Measurements from ENCODE around the gene CRTC2. TPM values are rescaled to one million over a fixed set of nuclear protein-coding genes. Genes with fewer than 3 reads are reported as not detected.

The CRTC2 gene
- total and polyA plus RNA-seq, 9 of the 15 experiments (the other 6 are each of a cell fraction or from before 2014, with no cell fraction given), result 2.7 to 26.4 (median 10.2) TPM

DNA sequence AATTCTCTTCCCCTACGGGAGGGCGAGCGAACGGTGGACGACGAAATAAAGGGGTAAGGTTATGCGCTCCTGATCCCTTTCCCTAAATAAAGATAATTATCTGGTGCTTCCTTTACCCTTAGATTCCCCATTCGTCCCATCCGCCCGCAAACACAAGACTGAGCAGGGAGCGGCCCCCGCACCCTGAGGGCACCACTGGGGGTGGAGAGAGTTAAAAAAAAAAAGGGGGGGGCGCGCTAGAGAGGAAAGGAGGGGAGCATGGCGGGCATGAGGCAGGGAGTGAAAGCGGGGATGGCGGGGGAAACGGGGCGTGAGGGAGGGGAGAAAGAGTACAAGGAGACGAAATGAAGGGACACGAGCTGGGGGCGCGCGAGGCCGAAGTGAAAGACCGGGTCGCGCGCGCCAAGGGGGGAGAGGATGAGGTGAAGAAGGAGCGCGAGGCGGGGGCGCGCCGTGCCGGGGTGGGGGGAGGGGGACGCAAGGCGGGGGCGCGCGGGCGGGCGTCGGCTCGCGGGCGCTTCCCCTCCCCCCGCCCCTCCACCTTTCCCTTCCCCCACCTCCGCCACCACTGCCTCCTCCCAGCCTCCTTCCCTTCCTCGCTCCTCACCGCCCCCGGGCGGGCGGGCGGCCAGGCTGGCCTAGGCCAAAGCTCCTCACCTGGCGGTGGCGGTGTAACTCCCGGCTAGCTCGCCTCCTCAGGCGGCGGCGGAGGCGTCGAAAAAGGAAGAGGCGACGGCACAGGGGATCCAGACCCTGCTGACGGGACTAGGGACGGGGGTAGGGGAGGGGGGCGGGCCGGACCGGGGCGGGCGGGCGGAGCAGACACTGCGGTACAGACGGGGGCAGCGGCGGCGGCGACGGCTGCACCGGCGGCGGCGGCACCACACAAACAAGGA is 36.1 kb downstream of the CRTC2 start (continued):
- TF ChIP-seq TEAD4 (IDR thresholded peaks at IDR 0.05; ENCODE audit: low read length), result no peak
- TF ChIP-seq TEAD4 (CRISPR knock-in tag; IDR thresholded peaks at IDR 0.05; ENCODE audit: borderline replicate concordance), result peak; percentile 4; the same call in 1 of the 2 replicates
- TF ChIP-seq POLR2B (IDR thresholded peaks at IDR 0.05; ENCODE audit: low read depth, partially characterized antibody), result peak; percentile 58
- no peak for TF ChIP-seq CEBPG (CRISPR knock-in tag; IDR thresholded peaks at IDR 0.05)
- no peak for TF ChIP-seq CEBPG (tag; conservative IDR thresholded peaks at IDR 0.05 in 1 of 2, IDR thresholded peaks at IDR 0.05 in 1 of 2)
- TF ChIP-seq, protein P1, sequence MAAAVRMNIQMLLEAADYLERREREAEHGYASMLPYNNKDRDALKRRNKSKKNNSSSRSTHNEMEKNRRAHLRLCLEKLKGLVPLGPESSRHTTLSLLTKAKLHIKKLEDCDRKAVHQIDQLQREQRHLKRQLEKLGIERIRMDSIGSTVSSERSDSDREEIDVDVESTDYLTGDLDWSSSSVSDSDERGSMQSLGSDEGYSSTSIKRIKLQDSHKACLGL (CRISPR knock-in tag; IDR thresholded peaks at IDR 0.05; ENCODE audit: borderline replicate concordance, poor library complexity, severe bottlenecking), result no peak
- no peak for TF ChIP-seq ZNF445 (CRISPR knock-in tag; IDR thresholded peaks at IDR 0.05; ENCODE audit: low read depth)
- TF ChIP-seq KDM5B (IDR thresholded peaks at IDR 0.05; ENCODE audit: insufficient replicate concordance, low read depth, low read length), result peak; percentile 52
- no peak for TF ChIP-seq ZC3H8 (IDR thresholded peaks at IDR 0.05)
- TF ChIP-seq BDP1 (IDR thresholded peaks at IDR 0.05; ENCODE audit: insufficient read depth, insufficient read length), result no peak
- TF ChIP-seq SAFB2 (IDR thresholded peaks at IDR 0.05; ENCODE audit: borderline replicate concordance, low read depth, low read length, severe bottlenecking), result no peak
- TF ChIP-seq KLF13 (tag; IDR thresholded peaks at IDR 0.05; ENCODE audit: borderline replicate concordance, low read depth), result no peak
- TF ChIP-seq ZNF583 (CRISPR knock-in tag; IDR thresholded peaks at IDR 0.05), result no peak
- TF ChIP-seq YY1 (IDR thresholded peaks at IDR 0.05; ENCODE audit: borderline replicate concordance in 1 of 3, control insufficient read depth in 1 of 3, extremely low read depth in 1 of 3, insufficient read depth in 3 of 3, insufficient read length in 1 of 3, insufficient replicate concordance in 2 of 3, low read depth in 1 of 3, low read length in 2 of 3), result peak in 1 of 3 experiments; percentile 65
- TF ChIP-seq TRIM28 (IDR thresholded peaks at IDR 0.05), result no peak
- TF ChIP-seq NUFIP1 (IDR thresholded peaks at IDR 0.05; ENCODE audit: partially characterized antibody), result no peak
- TF ChIP-seq NCOA4 (IDR thresholded peaks at IDR 0.05; ENCODE audit: partially characterized antibody), result no peak
- TF ChIP-seq POLR2H (tag; IDR thresholded peaks at IDR 0.05; ENCODE audit: low read depth), result peak; percentile 51
- no peak for TF ChIP-seq ZNF764 (CRISPR knock-in tag; IDR thresholded peaks at IDR 0.05; ENCODE audit: low read depth)
- no peak for TF ChIP-seq RBM34 (IDR thresholded peaks at IDR 0.05; ENCODE audit: borderline replicate concordance, insufficient read depth, low read length)
- TF ChIP-seq, protein P2, sequence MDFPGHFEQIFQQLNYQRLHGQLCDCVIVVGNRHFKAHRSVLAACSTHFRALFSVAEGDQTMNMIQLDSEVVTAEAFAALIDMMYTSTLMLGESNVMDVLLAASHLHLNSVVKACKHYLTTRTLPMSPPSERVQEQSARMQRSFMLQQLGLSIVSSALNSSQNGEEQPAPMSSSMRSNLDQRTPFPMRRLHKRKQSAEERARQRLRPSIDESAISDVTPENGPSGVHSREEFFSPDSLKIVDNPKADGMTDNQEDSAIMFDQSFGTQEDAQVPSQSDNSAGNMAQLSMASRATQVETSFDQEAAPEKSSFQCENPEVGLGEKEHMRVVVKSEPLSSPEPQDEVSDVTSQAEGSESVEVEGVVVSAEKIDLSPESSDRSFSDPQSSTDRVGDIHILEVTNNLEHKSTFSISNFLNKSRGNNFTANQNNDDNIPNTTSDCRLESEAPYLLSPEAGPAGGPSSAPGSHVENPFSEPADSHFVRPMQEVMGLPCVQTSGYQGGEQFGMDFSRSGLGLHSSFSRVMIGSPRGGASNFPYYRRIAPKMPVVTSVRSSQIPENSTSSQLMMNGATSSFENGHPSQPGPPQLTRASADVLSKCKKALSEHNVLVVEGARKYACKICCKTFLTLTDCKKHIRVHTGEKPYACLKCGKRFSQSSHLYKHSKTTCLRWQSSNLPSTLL (IDR thresholded peaks at IDR 0.05), result no peak
- no peak for TF ChIP-seq BCL6 (CRISPR knock-in tag; IDR thresholded peaks at IDR 0.05)

All from K562 (cell line).